Neural cell (in vitro differentiated cells): ENCODE measurements around the gene PIP5K1B. TPM values are rescaled to one million over a fixed set of nuclear protein-coding genes. Genes with fewer than 3 reads are reported as not detected.

Experiments used
- H2AFZ ChIP-seq: fragments of 200-600, 300-800 bp; sonication (generic), shearing (Covaris generic); 2 replicates; pipeline ENCODE4 v1.6.0; 2014; ENCODE audit warnings: low read depth, mild to moderate bottlenecking, antibody characterized with exemption, low read length, moderate library complexity
- H3F3A ChIP-seq: fragments of 200-600 bp; shearing (Covaris generic); 2 replicates; pipeline ENCODE4 v1.6.1; 2016; ENCODE audit warnings: mild to moderate bottlenecking, moderate library complexity, mixed read lengths, antibody characterized with exemption, low read length; ENCODE audit not compliant: insufficient read depth, poor library complexity, severe bottlenecking
- H3K27ac ChIP-seq: fragments of 200-600, 300-800 bp; sonication (generic), shearing (Covaris generic); 2 replicates; pipeline ENCODE4 v1.5.1; 2014; ENCODE audit warnings: mild to moderate bottlenecking, low read length, moderate library complexity
- H3K27me3 ChIP-seq: fragments of 300-800, 200-600 bp; sonication (generic), shearing (Covaris generic); 2 replicates; pipeline ENCODE4 v1.6.0; 2014; ENCODE audit warnings: mild to moderate bottlenecking, low read depth, low read length, moderate library complexity; ENCODE audit not compliant: insufficient read depth
- H3K36me3 ChIP-seq: fragments of 300-800, 200-600 bp; sonication (generic), shearing (Covaris generic); 2 replicates; pipeline ENCODE4 v1.5.1; 2014; ENCODE audit warnings: mild to moderate bottlenecking, antibody characterized with exemption, low read length, moderate library complexity; ENCODE audit not compliant: insufficient read depth
- H3K4me2 ChIP-seq: fragments of 300-800, 200-600 bp; sonication (generic), shearing (Covaris generic); 2 replicates; pipeline ENCODE4 v1.6.0; 2014; ENCODE audit warnings: mild to moderate bottlenecking, low read length
- H3K4me3 ChIP-seq: fragments of 300-800, 200-600 bp; sonication (generic), shearing (Covaris generic); 2 replicates; pipeline ENCODE4 v1.5.1; 2014; ENCODE audit warnings: mild to moderate bottlenecking, low read length, moderate library complexity
- H3K79me2 ChIP-seq: fragments of 200-600 bp; shearing (Covaris generic); replicated peaks from 2 replicates; pipeline ENCODE4 v1.6.0; 2014; ENCODE audit warnings: mild to moderate bottlenecking, low read length, moderate library complexity; ENCODE audit not compliant: insufficient read depth
- H3K9ac ChIP-seq: fragments of 300-800, 200-600 bp; sonication (generic), shearing (Covaris generic); 2 replicates; pipeline ENCODE4 v1.6.1; 2016; ENCODE audit warnings: mild to moderate bottlenecking, low read length, mixed read lengths
- H3K9me2 ChIP-seq: fragments of 200-600 bp; shearing (Covaris generic); 2 replicates; pipeline ENCODE4 v1.6.1; 2016; ENCODE audit warnings: mild to moderate bottlenecking, low read length, mixed read lengths; ENCODE audit not compliant: insufficient read depth
- H3K9me3 ChIP-seq: fragments of 200-600, 300-800 bp; sonication (generic), shearing (Covaris generic); 2 replicates; pipeline ENCODE4 v1.6.1; 2016; ENCODE audit warnings: mild to moderate bottlenecking, mixed run types, low read length, moderate library complexity, mixed read lengths
- H4K20me1 ChIP-seq: fragments of 200-600 bp; shearing (Covaris generic); 2 replicates; pipeline ENCODE4 v1.6.1; 2016; ENCODE audit warnings: mild to moderate bottlenecking, mixed run types; ENCODE audit not compliant: insufficient read depth
- CTCF ChIP-seq: fragments of 450-650 bp; IDR thresholded peaks from 2 replicates; pipeline ENCODE4 v1.5.1; 2014; ENCODE audit warnings: antibody characterized with exemption, mild to moderate bottlenecking, moderate library complexity; ENCODE audit not compliant: poor library complexity, severe bottlenecking
- EP300 ChIP-seq: fragments of 450-650 bp; conservative IDR thresholded peaks from 2 replicates; pipeline ENCODE4 v1.6.1; 2014; ENCODE audit warnings: antibody characterized with exemption, mild to moderate bottlenecking, moderate library complexity; ENCODE audit not compliant: poor library complexity, severe bottlenecking
- EZH2 ChIP-seq: fragments of 200-600, 300-800 bp; shearing (Covaris generic), sonication (generic); IDR thresholded peaks from 2 replicates; pipeline ENCODE4 v1.6.1; 2014; ENCODE audit warnings: antibody characterized with exemption, low read length, borderline replicate concordance, mild to moderate bottlenecking; ENCODE audit not compliant: insufficient read depth, poor library complexity, severe bottlenecking
- MXI1 ChIP-seq: fragments of 450-650 bp; conservative IDR thresholded peaks from 2 replicates; pipeline ENCODE4 v1.6.1; 2014; ENCODE audit warnings: antibody characterized with exemption, mild to moderate bottlenecking; ENCODE audit not compliant: poor library complexity, severe bottlenecking
- POLR2AphosphoS5 ChIP-seq: IDR thresholded peaks from 2 replicates; pipeline ENCODE4 v1.6.1; 2012
- RAD21 ChIP-seq: fragments of 450-650 bp; conservative IDR thresholded peaks from 2 replicates; pipeline ENCODE4 v1.6.1; 2014; ENCODE audit warnings: antibody characterized with exemption, mild to moderate bottlenecking, moderate library complexity
- REST ChIP-seq: IDR thresholded peaks from 2 replicates; pipeline ENCODE4 v1.6.1; 2012; ENCODE audit warnings: borderline replicate concordance
- SMC3 ChIP-seq: fragments of 450-650 bp; conservative IDR thresholded peaks from 2 replicates; pipeline ENCODE4 v1.6.1; 2014; ENCODE audit warnings: antibody characterized with exemption, mild to moderate bottlenecking, moderate library complexity; ENCODE audit not compliant: poor library complexity
- TAF1 ChIP-seq: IDR thresholded peaks from 2 replicates; pipeline ENCODE4 v1.6.1; 2012; ENCODE audit warnings: low read depth
- polyA plus RNA-seq: library from polyadenylated mRNA; depleted of rRNA; stranded (reverse); fragments of >200 nt; gene quantifications from 2 replicates; pipeline ENCODE4 v1.2.3, GENCODE V29; 2014

PIP5K1B gene
- polyA plus RNA-seq, 1 donor from 2014 or later, result 1.5 TPM

- Histone ChIP-seq H3K9me3 (no peaks in the 10 kb centered on the region), H3K4me2 (no peak overlapping the region)
These were observed 19.8 kb upstream of the PIP5K1B start for GRCh38 chr9:68685213-68685612.

GRCh38 chr9:68685770-68686169, 19.3 kb upstream of the PIP5K1B start:
- no peaks in the 10 kb centered on the region for H3K27me3 ChIP-seq
- no peaks in the 10 kb centered on the region for H4K20me1 ChIP-seq
- H3K9me2 ChIP-seq, result no peaks in the 10 kb centered on the region
- H3K9ac ChIP-seq, result no peak overlapping the region
- no peaks in the 10 kb centered on the region for H3K36me3 ChIP-seq
- H3K4me2 ChIP-seq, result no peak overlapping the region
- H3K27ac ChIP-seq, result no peak overlapping the region
- no peaks in the 10 kb centered on the region for H3K79me2 ChIP-seq
- H2AFZ ChIP-seq, result no peak overlapping the region
- no peaks in the 10 kb centered on the region for H3F3A ChIP-seq
- H3K9me3 ChIP-seq, result no peaks in the 10 kb centered on the region
- H3K4me3 ChIP-seq, result no peak overlapping the region
- TF ChIP-seq TAF1 (no peak), SMC3 (no peak), EZH2 (no peak), MXI1 (no peak), EP300 (no peak), CTCF (no peak), POLR2AphosphoS5 (no peak)

More at GRCh38 chr9:68685213-68685612, 19.8 kb upstream of the PIP5K1B start:
- Histone ChIP-seq H4K20me1 (no peaks in the 10 kb centered on the region), H3K27ac (no peak overlapping the region), H3K4me3 (no peak overlapping the region), H2AFZ (no peak overlapping the region), H3K9ac (no peak overlapping the region), H3F3A (no peaks in the 10 kb centered on the region), H3K27me3 (no peaks in the 10 kb centered on the region), H3K9me2 (no peaks in the 10 kb centered on the region), H3K36me3 (no peaks in the 10 kb centered on the region), H3K79me2 (no peaks in the 10 kb centered on the region)
- TF ChIP-seq REST (no peak), EP300 (no peak), CTCF (no peak), POLR2AphosphoS5 (no peak), TAF1 (no peak), MXI1 (no peak), RAD21 (no peak)
